ENCODE data around the gene CTNNA2.

CTNNA2 gene

GRCh38 chr2:80437959-80438358 lies 925.1 kb downstream of the CTNNA2 start:
- H3K4me3 ChIP-seq (ENCODE audit: control insufficient read depth, low read depth, low read length): no peak overlapping the region
- TF ChIP-seq, protein P1, sequence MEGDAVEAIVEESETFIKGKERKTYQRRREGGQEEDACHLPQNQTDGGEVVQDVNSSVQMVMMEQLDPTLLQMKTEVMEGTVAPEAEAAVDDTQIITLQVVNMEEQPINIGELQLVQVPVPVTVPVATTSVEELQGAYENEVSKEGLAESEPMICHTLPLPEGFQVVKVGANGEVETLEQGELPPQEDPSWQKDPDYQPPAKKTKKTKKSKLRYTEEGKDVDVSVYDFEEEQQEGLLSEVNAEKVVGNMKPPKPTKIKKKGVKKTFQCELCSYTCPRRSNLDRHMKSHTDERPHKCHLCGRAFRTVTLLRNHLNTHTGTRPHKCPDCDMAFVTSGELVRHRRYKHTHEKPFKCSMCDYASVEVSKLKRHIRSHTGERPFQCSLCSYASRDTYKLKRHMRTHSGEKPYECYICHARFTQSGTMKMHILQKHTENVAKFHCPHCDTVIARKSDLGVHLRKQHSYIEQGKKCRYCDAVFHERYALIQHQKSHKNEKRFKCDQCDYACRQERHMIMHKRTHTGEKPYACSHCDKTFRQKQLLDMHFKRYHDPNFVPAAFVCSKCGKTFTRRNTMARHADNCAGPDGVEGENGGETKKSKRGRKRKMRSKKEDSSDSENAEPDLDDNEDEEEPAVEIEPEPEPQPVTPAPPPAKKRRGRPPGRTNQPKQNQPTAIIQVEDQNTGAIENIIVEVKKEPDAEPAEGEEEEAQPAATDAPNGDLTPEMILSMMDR (IDR thresholded peaks at IDR 0.05; ENCODE audit: control insufficient read depth, insufficient read depth, low read depth, low read length, missing control alignments): no peak
- no peak for DNase-seq (ENCODE audit: low read depth)

GRCh38 chr2:80438686-80439085 lies 925.8 kb downstream of the CTNNA2 start:
- DNase-seq (ENCODE audit: low read depth): no peak
- TF ChIP-seq, protein P1 (IDR thresholded peaks at IDR 0.05; ENCODE audit: control insufficient read depth, insufficient read depth, low read depth, low read length, missing control alignments): no peak
- H3K4me3 ChIP-seq (ENCODE audit: control insufficient read depth, low read depth, low read length): no peak overlapping the region

- DNase-seq (ENCODE audit: low read depth): no peak
- TF ChIP-seq, protein P1 (IDR thresholded peaks at IDR 0.05; ENCODE audit: control insufficient read depth, insufficient read depth, low read depth, low read length, missing control alignments): no peak
- no peak overlapping the region for H3K4me3 ChIP-seq (ENCODE audit: control insufficient read depth, low read depth, low read length)
These were observed 941.8 kb downstream of the CTNNA2 start for GRCh38 chr2:80454628-80455027.

DNA sequence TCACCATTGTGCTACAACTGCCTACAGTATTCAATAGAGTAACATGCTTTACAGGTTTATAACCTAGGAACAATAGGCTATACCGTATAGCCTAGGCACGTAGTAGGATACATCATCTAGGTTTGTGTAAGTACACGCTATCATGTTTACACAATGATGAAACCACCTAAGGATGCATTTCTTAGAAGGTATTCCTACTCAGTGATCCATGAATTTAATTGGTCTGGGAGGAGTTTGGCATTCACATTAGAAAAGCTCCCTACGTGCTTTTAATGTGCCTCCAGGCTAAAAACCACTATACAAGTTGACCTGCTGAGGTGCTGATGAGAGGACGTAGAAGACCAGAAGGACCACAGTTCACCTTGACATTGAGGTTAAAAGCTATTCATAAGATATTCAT lies 946.2 kb downstream of the CTNNA2 start:
- H3K4me3 ChIP-seq (ENCODE audit: control insufficient read depth, low read depth, low read length): no peak overlapping the region
- DNase-seq (ENCODE audit: low read depth): no peak
- TF ChIP-seq, protein P1 (IDR thresholded peaks at IDR 0.05; ENCODE audit: control insufficient read depth, insufficient read depth, low read depth, low read length, missing control alignments): no peak

GRCh38 chr2:80461505-80462197 lies 948.8 kb downstream of the CTNNA2 start:
- no peak overlapping the region for H3K4me3 ChIP-seq (ENCODE audit: control insufficient read depth, low read depth, low read length)
- TF ChIP-seq, protein P1 (IDR thresholded peaks at IDR 0.05; ENCODE audit: control insufficient read depth, insufficient read depth, low read depth, low read length, missing control alignments): no peak
- DNase-seq (ENCODE audit: low read depth): no peak

GRCh38 chr2:80462654-80463053 lies 949.8 kb downstream of the CTNNA2 start:
- TF ChIP-seq, protein P1 (IDR thresholded peaks at IDR 0.05; ENCODE audit: control insufficient read depth, insufficient read depth, low read depth, low read length, missing control alignments): no peak
- DNase-seq (ENCODE audit: low read depth): no peak

More at GRCh38 chr2:80462654-80463053, 949.8 kb downstream of the CTNNA2 start:
- no peak overlapping the region for H3K4me3 ChIP-seq (ENCODE audit: control insufficient read depth, low read depth, low read length)
